ENCODE measurements around the gene HCRT.
"Not testable (repeated sequence)": the region's sequence is repeated elsewhere in the genome, so short reads cannot be mapped to it uniquely, and the experiment has no call there.

HCRT gene

GRCh38 chr17:42163113-42163512 lies 22.1 kb downstream of the HCRT start:
- DNase-seq (ENCODE audit: extremely low read depth, low read depth), result no peak

GRCh38 chr17:42160531-42160910 lies 24.7 kb downstream of the HCRT start:
- no peak for DNase-seq (ENCODE audit: extremely low read depth, low read depth)
- TF ChIP-seq CTCF (IDR thresholded peaks at IDR 0.05; ENCODE audit: low read depth, low read length), result no peak

More at GRCh38 chr17:42163113-42163512, 22.1 kb downstream of the HCRT start:
- peak; percentile 21 for TF ChIP-seq CTCF (IDR thresholded peaks at IDR 0.05; ENCODE audit: low read depth, low read length)

GRCh38 chr17:42159796-42160530 lies 25.3 kb downstream of the HCRT start:
- TF ChIP-seq CTCF (IDR thresholded peaks at IDR 0.05; ENCODE audit: low read depth, low read length), result no peak
- DNase-seq (ENCODE audit: extremely low read depth, low read depth), result no peak

- TF ChIP-seq CTCF (IDR thresholded peaks at IDR 0.05; ENCODE audit: low read depth, low read length), result no peak
These were observed 29.6 kb downstream of the HCRT start for GRCh38 chr17:42155614-42156045.

GRCh38 chr17:42153919-42154742 lies 31.1 kb downstream of the HCRT start:
- no peak for TF ChIP-seq CTCF (IDR thresholded peaks at IDR 0.05; ENCODE audit: low read depth, low read length)
- DNase-seq (ENCODE audit: extremely low read depth, low read depth), result no peak

More at GRCh38 chr17:42155614-42156045, 29.6 kb downstream of the HCRT start:
- no peak for DNase-seq (ENCODE audit: extremely low read depth, low read depth)

GRCh38 chr17:42146911-42147607 lies 38.2 kb downstream of the HCRT start:
- TF ChIP-seq CTCF (IDR thresholded peaks at IDR 0.05; ENCODE audit: low read depth, low read length), result no peak
- no peak for DNase-seq (ENCODE audit: extremely low read depth, low read depth)

- not testable (repeated sequence) for DNase-seq (ENCODE audit: extremely low read depth, low read depth)
These were observed 42.1 kb downstream of the HCRT start for GRCh38 chr17:42143138-42143537.

Measured in AG09319 (cell line).